ENCODE data around the gene IL23R. TPM values are rescaled to one million over a fixed set of nuclear protein-coding genes. Genes with fewer than 3 reads are reported as not detected.

Gene IL23R
- total and polyA plus RNA-seq, 2 donors (not counting 3 experiments of a cell fraction or from before 2014, with no cell fraction given) = not detected

GRCh38 chr1:67142931-67143330 lies 23.3 kb upstream of the IL23R start:
- dilution Hi-C loops (cut with MboI; ENCODE audit: extremely low pct_ligation_motif_present, low sequenced_read_pairs) = no loop called here
- no peak overlapping the region for H3K27ac ChIP-seq (ENCODE audit: insufficient read depth, low read depth, low read length)
- H3K9ac ChIP-seq (replicated peaks; ENCODE audit: extremely low read depth, insufficient read depth, low read length) = no peak overlapping the region
- ChIA-PET CTCF (no interaction called here), POLR2A (no interaction called here)
- H3K4me3 ChIP-seq (replicated peaks in 1 of 3; ENCODE audit: insufficient read depth in 1 of 3, low read depth in 1 of 3, low read length in 3 of 3) = no peak overlapping the region
- TF ChIP-seq CTCF (IDR thresholded peaks at IDR 0.05; ENCODE audit: extremely low read depth in 1 of 2, insufficient read depth in 1 of 2, low read depth in 1 of 2, low read length in 2 of 2) (no peak), POLR2AphosphoS5 (IDR thresholded peaks at IDR 0.05; ENCODE audit: insufficient read depth, low read depth, low read length) (no peak), MYC (IDR thresholded peaks at IDR 0.05; ENCODE audit: low read depth, low read length) (no peak), POLR2A (IDR thresholded peaks at IDR 0.05; ENCODE audit: low read depth, low read length) (no peak), GATA2 (IDR thresholded peaks at IDR 0.05; ENCODE audit: insufficient read depth, insufficient read length, low read depth, low read length) (no peak), EZH2 (IDR thresholded peaks at IDR 0.05; ENCODE audit: borderline replicate concordance, low read depth, low read length, severe bottlenecking) (no peak), JUN (IDR thresholded peaks at IDR 0.05; ENCODE audit: borderline replicate concordance, insufficient read depth, insufficient read length, low read depth) (no peak), MAX (IDR thresholded peaks at IDR 0.05; ENCODE audit: insufficient read depth, insufficient read length) (no peak), FOS (IDR thresholded peaks at IDR 0.05; ENCODE audit: borderline replicate concordance, insufficient read depth, low read length) (no peak)
- DNase-seq (ENCODE audit: low read depth, low spot score) (no peak), FAIRE-seq (no peak)
- BruUV-seq (replicated peaks) = no TSS peak
- no peaks in the 10 kb centered on the region for H3K4me1 ChIP-seq (ENCODE audit: control insufficient read depth, extremely low read depth, insufficient read depth, low read length)
- H3K9me1 ChIP-seq (replicated peaks; ENCODE audit: control insufficient read depth, extremely low read depth, insufficient read depth, low read length) = no peaks in the 10 kb centered on the region
- H2AFZ ChIP-seq (ENCODE audit: low read depth, low read length) = no peak overlapping the region
- no peak overlapping the region for H3K4me2 ChIP-seq (ENCODE audit: insufficient read depth, low read length)
- intact Hi-C loops (cut with micrococcal nuclease) = loop anchor here (10.0 kb wide), 1 partner anchor 688 kb away; no protein-coding TSS in a partner anchor
- H3K9me3 ChIP-seq (replicated peaks; ENCODE audit: control insufficient read depth, insufficient read depth, low read length) = no peaks in the 10 kb centered on the region
- peaks cover 0 to 2% of the 10 kb centered on the region in 2 experiments for H3K27me3 ChIP-seq (ENCODE audit: control insufficient read depth in 2 of 2, insufficient read depth in 2 of 2, low read length in 2 of 2)
- no peaks in the 10 kb centered on the region for H3K36me3 ChIP-seq (ENCODE audit: control insufficient read depth in 2 of 2, extremely low read depth in 1 of 2, insufficient read depth in 2 of 2, low read length in 2 of 2)
- no peaks in the 10 kb centered on the region for H3K79me2 ChIP-seq (ENCODE audit: control insufficient read depth, insufficient read depth, low read length)
- H4K20me1 ChIP-seq (replicated peaks; ENCODE audit: control insufficient read depth, extremely low read depth, insufficient read depth, low read length) = no peaks in the 10 kb centered on the region
